ENCODE data around the gene SRP68.

GRCh38 chr17:76075364-76076145 is 3.2 kb upstream of the SRP68 start:
- TF ChIP-seq POLR2A (IDR thresholded peaks at IDR 0.05) (no peak), CTCF (IDR thresholded peaks at IDR 0.05) (no peak)
